GM19043 (cell line): Measurements from ENCODE around the gene WAC.
A peak's percentile ranks its signal among the peaks of the same experiment; 100 is the strongest.
"Not testable (repeated sequence)": the region's sequence is repeated elsewhere in the genome, so short reads cannot be mapped to it uniquely, and the experiment has no call there.

Experiments
- ATAC-seq: cut with Tn5 transposase; IDR thresholded peaks from one replicate; pipeline ENCODE4 v1.9.1; 2021; ENCODE audit warnings: low read depth; ENCODE audit not compliant: unreplicated experiment

WAC gene

GRCh38 chr10:28658824-28659223 is 125.9 kb downstream of the WAC start:
- not testable (repeated sequence) for ATAC-seq

DNA sequence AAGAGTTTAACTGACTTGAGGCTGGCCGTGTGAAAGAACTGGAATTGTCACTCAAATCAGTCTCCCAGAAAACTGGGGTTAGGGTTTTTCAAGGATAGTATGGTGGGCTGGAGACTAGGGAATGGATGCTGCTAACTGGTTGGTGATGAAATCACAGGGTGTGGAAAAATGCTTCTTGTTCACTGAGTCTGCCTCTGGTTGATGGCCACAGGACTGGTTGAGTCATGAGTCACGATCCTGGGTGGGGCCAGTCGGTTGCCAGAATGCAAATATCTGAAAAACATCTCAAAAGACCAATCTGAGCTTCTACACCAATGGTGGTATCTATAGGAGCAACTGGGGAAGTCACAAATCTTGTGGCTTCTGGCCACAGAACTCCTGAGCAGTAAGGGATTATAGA is 128.1 kb downstream of the WAC start:
- no peak for ATAC-seq

DNA sequence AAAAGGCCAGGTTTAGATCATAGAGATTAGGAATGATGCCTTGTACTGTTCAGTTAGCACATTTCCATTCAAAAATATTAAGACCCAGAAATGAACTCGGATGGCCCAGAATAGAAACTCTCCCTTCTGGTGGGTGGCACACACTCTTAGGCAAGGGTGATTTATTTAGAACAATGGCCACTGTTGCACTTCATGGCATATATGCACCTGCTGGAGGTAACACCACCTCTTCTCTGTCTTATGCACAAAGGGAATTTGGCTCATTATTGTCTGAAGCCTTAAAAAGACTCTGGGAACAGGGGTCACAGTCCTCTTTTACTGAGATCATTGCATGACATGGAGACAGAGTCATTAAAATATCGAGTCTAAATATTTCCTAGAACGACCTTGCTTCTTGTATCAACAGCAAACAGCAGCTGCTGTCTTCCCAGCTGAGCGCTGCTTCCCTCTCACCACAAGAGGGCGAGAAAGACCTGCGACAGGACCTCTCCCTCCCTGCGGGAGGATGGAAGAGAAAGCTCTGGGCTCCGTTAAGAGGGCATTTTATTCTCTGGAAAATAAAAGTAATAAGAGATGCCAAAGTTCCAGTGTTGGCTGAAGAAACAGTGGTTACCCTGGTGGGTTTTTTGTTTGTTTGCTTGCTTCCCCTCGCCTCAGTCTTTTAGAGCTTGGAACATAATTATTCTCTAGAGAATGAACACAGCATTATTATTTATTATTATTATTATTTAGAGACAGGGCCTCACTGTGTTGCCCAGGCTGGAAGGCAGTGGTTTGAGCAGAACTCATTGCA is 130.9 kb downstream of the WAC start:
- ATAC-seq: peak; percentile 81

- ATAC-seq: no peak
Observed at GRCh38 chr10:28664369-28664740, 131.4 kb downstream of the WAC start.

- ATAC-seq: no peak
Observed at GRCh38 chr10:28666751-28667467, 134.0 kb downstream of the WAC start.

DNA sequence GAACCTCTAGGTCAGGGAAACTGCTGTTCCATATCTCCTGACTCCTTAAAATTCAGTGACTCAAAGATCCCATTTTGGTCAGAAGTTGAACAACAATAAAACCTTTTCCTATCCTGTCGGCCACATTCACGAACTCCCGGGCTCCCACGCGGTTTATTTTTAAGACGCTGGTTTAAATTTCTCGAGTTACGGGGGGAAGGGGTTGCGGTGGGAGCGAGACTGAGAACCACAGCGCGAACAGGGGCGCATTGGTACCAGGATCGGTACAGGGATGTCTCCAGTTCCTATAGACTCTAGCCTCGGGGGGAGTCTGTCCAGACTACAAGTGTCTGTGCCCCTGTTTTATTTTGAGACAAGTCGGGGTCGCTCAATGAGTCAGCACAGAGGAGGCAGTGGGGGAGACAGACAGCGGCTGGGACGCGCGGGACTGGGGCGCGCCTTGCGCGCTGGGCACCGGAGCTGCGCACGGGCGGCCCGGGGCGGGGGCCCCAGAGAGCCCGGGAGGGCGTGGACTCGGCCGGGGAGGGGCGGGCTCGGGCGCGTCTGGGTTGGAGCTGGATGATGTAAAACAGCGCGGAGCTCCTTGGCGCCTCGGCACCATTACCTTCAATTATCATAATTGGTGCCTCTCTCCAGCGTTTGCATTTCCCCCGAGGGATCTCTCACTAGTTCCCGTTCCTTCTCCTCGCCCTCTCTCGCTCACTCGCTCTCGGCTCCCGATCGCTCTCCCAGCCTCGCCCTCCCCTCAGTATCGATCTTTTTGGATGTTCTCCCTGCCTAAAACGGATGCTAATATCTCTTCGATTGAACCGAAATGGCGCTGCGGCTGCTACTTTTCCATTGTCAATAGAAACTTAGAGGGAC is 135.7 kb downstream of the WAC start:
- no peak for ATAC-seq

GRCh38 chr10:28669227-28670173 is 136.6 kb downstream of the WAC start:
- ATAC-seq: no peak
